ENCODE data around the gene STOML1.

Gene STOML1

GRCh38 chr15:73959801-73960200 lies 32.3 kb downstream of the STOML1 start:
- no peak for DNase-seq

DNA sequence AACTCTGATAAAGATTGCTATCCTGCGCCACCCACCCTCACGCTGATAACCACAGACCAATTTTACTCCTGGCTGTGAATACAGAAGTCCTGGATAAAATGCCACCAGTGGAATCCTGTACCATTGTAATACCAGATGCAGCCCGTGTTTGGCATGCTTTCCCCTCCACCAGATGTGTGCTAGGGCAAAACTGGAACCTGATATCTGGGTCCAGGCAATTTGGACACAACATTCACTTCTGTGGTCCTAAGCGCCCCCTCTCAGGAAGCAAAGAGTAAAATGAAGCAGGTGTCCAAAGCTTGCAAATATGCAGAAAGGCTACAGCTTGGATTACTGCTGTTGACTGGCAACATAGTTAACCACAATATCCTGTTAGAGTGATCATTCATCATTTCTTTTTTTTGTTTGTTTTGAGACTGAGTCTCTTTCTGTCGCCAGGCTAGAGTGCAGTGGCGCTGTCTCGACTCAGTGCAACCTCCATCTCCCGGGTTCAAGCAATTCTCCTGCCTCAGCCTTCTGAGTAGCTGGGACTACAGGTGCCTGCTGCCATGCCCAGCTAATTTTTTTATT lies 33.0 kb downstream of the STOML1 start:
- DNase-seq, result peak; percentile 87 to 96

DNA sequence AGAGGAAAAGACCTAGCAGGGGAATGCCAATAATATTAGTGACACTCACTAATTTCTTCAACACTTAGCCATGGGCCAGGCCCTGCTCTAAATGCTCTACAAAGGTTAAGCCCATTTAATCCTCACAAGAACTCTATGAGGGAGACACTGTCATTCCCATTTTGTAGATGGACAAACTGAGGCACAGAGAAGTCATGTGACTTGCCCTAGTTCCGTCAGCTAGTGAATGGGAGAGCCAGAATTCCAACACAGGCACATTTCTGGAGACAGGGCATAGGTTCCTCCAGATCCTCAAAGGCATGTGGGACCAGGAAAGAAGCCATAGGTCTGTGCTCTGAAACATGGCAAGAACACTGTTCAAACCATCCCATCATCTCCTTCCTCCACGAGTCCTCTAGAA lies 34.3 kb downstream of the STOML1 start:
- DNase-seq, result no peak

GRCh38 chr15:73957276-73957675 lies 34.8 kb downstream of the STOML1 start:
- no peak for DNase-seq

GRCh38 chr15:73956743-73957135 lies 35.4 kb downstream of the STOML1 start:
- DNase-seq, result no peak

GRCh38 chr15:73955861-73956742 lies 36.0 kb downstream of the STOML1 start:
- DNase-seq, result no peak

DNA sequence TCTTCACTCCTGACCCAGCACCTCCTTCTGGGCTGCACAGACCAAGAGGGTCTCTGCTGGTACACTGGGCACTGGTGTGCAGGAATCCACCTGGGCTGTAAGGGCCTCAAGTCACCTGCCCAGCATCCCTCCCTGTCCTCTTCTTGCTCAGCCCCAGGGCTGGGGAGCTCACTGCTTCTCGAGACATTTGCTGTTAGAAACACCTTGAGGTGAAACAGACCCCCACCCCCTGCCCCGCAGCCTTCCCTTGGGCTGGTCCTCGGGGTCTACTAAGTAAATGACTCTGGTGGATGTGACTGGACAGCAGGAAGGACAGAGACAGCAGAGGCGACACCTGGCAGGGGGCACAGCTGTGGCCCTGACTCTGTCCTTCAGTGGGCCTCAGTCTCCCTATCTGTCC lies 36.8 kb downstream of the STOML1 start:
- no peak for DNase-seq

DNA sequence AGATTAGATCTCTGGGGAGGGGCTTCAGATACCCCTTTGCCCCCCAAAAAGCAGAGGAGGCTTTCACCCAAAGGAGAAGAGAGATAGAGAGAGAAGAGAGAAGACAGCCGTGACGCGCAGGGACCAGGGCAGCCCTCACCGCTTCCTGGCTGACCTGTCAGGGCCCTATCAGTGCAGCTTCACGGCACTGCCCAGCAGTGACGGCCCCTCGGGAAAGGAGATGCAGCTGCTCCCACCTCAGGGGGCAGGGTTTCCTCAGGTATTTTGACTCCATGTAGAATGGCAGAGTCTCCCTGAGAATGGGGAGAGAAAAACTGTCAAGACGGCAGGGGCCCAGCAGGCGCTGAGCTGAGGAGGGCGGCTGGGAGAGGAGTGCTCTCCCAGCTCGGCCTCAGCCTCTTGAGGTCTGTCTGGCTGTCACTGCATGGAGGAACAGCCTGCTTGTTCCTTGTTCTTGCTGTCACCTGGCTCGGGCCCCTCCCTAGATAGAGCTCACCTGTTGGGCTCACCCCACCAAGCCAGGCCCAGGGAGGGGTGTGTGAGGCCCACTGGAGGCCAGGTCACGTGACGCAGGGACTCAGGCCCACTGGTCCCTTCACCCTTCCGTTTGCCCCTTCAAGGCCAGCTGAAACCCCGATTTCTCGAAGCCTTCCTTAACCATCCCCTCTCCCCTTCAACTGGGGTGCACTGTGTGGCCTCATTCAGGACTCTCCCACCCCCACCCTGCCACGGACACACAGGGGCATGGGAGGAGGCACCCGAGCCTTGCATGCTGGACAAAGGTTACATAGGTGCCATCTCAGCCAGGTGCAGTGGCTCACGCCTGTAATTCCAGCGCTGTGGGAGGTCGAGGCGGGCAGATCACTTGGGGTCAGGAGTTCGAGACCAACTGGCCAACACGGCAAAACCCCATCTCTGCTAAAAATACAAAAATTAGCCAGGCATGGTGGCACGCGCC lies 37.6 kb downstream of the STOML1 start:
- DNase-seq, result no peak

DNA sequence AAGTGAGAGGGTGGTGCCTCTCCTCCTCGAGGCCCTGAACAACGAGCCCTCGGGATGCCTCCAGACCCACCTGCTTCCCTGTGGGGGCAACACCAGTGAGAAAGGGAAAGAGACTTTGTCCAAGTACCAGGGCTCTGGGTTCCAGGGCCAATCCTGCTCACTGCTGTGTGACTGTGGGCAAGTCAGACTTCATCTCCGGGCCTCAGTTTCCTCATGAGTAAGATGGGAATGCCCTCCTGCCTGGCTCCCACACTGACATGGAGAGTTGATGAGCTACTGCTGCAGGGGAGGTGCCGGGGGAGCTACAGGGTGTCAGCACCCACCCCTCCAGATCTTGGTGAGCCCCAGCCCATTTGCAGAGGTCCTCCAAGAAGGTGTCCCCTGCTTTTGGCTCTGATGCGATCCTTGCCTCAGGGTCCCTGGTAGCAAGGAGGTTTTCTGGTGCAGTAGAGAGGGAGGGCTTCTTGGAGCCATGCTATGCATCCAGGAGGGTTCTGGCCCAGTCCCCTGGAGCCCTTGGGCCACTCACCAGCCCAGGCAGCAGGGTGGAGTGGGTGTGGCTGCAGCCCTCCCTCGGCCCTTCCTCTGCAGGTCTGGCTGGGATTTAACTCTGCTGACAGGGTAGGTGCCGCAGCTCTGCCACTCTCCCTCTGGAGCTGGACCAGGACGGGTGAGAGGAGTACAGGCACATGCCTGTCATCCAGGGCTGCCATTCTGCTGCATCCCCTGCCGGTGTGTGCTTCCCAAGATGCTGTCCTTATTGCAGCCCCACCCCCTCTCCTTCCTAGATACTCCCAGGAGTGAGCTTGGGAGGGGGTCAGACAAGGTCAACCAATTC lies 39.0 kb downstream of the STOML1 start:
- DNase-seq, result peak in 1 of 2 experiments; percentile 26

GRCh38 chr15:73952171-73952912 lies 39.8 kb downstream of the STOML1 start:
- no peak for DNase-seq

GRCh38 chr15:73951601-73952000 lies 40.5 kb downstream of the STOML1 start:
- DNase-seq, result peak; percentile 62 to 85

- DNase-seq, result peak; percentile 98 to 99
Observed at GRCh38 chr15:73950831-73951561, 41.1 kb downstream of the STOML1 start.

- peak in 1 of 2 experiments; percentile 47 for DNase-seq
Observed at GRCh38 chr15:73950479-73950830, 41.6 kb downstream of the STOML1 start.

GRCh38 chr15:73949496-73949895 lies 42.6 kb downstream of the STOML1 start:
- DNase-seq, result no peak

DNA sequence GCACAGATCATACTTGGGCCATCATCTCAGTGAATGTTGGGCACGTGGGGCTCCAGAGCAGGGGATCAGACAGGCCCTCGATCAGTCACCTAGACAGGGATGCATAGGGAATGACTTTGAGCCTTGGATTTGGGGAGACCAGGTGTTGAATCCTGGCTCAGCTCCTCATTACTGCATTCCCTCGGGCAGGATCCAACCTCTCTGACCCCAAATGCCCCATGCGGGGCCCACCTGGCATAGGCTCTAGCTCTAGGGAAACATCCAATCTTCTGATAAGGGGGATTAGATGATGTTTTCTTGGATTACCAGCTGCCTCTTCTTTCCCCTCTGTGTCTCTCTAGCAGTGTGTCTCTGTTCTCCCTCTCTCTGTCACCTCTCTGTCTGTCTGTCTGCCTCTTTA lies 43.1 kb downstream of the STOML1 start:
- peak; percentile 66 to 87 for DNase-seq

DNA sequence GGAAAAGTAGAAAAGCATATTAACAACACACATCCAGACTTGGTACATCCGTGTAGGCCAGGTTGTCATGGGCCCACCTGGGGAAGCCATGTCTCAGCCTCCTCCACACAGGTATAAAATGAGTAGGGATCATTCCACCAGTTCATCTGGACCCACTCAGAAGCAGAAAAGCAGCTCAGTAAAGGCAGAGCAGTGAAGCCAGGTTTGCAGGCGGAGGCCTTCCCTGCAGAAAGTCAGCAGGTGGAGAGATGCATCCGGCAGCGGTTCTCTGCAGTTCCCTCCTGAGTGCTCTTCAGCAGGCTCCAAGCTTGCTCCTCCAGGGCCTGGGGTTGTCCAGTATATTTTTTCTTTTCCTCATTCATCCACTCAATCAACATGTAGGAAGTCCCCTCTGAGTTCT lies 43.7 kb downstream of the STOML1 start:
- DNase-seq, result no peak

GRCh38 chr15:73947651-73948050 lies 44.4 kb downstream of the STOML1 start:
- no peak for DNase-seq

- no peak for DNase-seq
Observed at GRCh38 chr15:73946795-73947370, 45.2 kb downstream of the STOML1 start.

- DNase-seq, result no peak
Observed at GRCh38 chr15:73946046-73946721, 45.9 kb downstream of the STOML1 start.

DNA sequence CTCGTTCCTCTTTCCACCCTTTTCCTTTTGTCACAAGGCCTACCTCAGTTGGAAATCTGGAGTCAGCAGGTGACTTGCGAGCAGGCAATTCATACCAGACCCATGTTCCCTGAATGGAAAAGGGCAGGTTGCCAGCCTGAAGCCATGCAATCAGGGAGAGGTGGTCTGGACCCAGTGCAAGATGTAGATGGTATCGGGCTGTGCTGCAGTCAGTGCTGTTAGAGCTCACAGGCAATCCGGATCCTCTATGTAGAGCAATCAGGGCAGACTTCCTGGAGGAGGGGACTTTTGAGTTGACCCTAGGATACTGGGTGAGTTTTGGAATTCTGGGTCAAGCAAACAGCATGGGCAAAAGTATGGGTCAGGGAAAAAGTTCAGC lies 47.0 kb downstream of the STOML1 start:
- DNase-seq, result no peak
